IPS DF 4.7 (cell line): ENCODE measurements around the gene TCF3.

Source experiments
- DNase-seq: peaks from one replicate; pipeline ENCODE4 v3.0.0-alpha.2; 2013; ENCODE audit warnings: low spot score; ENCODE audit errors: extremely low read depth

Gene TCF3

DNA sequence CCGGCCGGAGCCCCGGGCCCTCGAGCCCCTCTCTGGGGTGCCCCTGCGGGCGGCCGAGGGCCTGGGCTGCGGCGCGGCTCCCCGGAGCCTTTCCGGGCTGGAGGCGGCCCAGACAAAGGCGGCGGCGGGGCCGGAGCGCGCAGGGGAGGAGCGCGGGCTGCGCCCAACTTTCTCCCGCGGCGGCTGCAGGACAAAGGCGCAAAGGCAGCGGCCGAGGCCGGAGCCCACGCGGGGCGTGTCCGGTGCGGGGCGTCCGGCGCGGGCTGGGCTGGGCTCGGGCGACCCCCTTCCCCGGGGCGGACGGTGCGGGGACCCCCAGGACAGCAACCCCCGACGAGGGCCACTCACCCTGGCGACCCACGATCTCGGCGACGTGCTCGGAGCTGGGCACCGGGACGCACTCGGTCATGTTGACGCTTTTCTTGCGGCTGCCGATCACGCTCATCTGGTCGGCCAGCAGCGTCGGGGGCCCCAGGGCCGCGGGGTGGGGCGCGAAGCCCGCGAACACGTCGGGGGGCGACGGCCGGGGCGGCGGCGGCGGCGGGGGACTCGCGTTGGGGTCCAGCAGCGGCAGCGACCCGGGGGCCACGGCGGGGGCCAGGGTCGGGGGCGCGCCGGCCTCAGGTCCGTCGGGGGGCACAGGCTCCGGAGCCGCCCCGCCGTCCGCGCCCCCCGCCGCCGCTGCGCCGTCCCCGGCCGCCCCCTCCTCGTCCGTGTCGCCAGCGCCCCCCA is 85.1 kb downstream of the TCF3 start:
- DNase-seq, result no peak

GRCh38 chr19:1566392-1567115 is 85.9 kb downstream of the TCF3 start:
- no peak for DNase-seq

GRCh38 chr19:1563251-1563650 is 89.2 kb downstream of the TCF3 start:
- no peak for DNase-seq

DNA sequence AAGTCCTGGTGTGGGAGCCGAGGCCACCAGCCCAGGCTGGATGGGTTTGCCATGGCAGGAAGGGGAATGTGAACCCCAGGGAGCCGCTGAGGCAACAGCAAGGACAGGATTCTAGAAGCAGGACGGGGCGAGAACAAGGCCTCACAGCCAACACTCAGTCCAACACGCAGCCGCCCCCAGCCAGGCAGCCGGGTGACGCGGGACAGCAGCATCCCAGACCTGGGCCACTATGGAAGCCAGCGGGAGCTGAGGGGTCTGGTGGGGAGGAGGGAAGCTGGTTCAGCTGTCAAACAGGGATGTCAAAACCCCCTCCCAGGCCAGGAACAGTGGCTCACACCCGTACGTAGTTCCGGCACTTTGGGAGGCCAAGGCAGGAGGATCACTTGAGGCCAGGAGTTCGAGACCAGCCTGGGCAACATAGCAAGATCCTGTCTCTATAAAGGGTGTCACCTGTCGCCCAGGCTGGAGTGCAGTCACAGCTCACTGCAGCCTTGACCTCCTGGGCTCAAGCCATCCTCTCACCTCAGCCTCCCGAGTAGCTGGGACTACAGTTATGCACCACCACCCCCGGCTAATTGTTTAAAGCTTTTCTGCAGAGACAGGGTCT is 91.1 kb downstream of the TCF3 start:
- DNase-seq, result no peak

DNA sequence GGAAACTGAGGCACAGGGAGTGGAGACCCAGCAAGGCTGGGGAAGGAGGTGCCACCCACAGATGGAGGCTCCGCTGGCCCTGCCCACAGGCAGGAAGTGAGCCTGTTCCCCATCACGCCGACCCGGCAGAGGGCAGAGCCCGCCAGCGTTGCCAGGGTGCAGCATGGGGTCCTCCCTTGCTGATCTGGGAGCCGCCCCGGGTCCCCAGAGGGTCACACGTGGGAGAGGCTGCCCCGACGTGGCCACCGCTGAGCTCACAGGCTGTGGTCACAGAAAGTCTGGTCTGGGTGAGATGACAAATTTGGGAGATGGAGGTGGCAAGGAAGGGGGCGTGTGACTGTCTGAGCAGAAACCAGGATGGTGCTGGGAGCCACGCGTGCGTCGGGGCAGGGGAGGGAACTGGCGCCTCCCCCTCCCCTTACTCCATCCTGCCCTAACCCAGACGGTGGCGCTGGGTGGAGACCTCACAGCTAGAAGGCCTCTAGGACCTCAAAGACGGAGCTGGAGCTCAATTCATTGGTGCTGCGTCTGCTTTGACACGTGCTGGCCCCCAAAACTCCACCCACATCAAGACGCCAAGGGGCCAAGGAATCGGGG is 92.0 kb downstream of the TCF3 start:
- no peak for DNase-seq
